Mesenchymal stem cell (in vitro differentiated cells and primary cell): ENCODE data around the gene KRT86.

ENCODE experiments used
- DNase-seq: peaks from one replicate; pipeline ENCODE4 v3.0.0-alpha.2; 2013
- H2AFZ ChIP-seq: one replicate; pipeline ENCODE4 v1.6.1; 2013; ENCODE audit warnings: low read depth, mild to moderate bottlenecking, control low read depth, inconsistent platforms, low read length, moderate library complexity
- H2AK5ac ChIP-seq: 2 replicates; pipeline ENCODE4 v1.6.1; 2013; ENCODE audit warnings: low read length, moderate library complexity, mild to moderate bottlenecking, inconsistent platforms; ENCODE audit not compliant: severe bottlenecking
- H2BK120ac ChIP-seq: one replicate; pipeline ENCODE4 v1.6.1; 2013; ENCODE audit warnings: low read depth, mild to moderate bottlenecking, inconsistent platforms, low read length, moderate library complexity
- H2BK12ac ChIP-seq, 2 experiments: one replicate each; pipeline ENCODE4 v1.6.1; 2013; ENCODE audit warnings: inconsistent platforms in 2 of 2, low read length in 2 of 2, mild to moderate bottlenecking in 2 of 2, moderate library complexity in 2 of 2, control low read depth in 1 of 2
- H2BK15ac ChIP-seq: one replicate; pipeline ENCODE4 v1.6.1; 2013; ENCODE audit warnings: mild to moderate bottlenecking, low read depth, inconsistent platforms; ENCODE audit not compliant: poor library complexity, severe bottlenecking
- H2BK5ac ChIP-seq: 2 replicates; pipeline ENCODE4 v1.6.1; 2013; ENCODE audit warnings: low read depth, mild to moderate bottlenecking, low read length, control low read depth, inconsistent platforms; ENCODE audit not compliant: poor library complexity, severe bottlenecking
- H3K14ac ChIP-seq, 2 experiments: one replicate each; pipeline ENCODE4 v1.6.1; 2013; ENCODE audit warnings: inconsistent platforms in 2 of 2, low read length in 2 of 2, control low read depth in 1 of 2, mild to moderate bottlenecking in 1 of 2, moderate library complexity in 1 of 2
- H3K18ac ChIP-seq, 2 experiments: one replicate each; pipeline ENCODE4 v1.6.1; 2013; ENCODE audit warnings: inconsistent platforms in 2 of 2, low read length in 2 of 2, control low read depth in 1 of 2, low read depth in 1 of 2, mild to moderate bottlenecking in 1 of 2
- H3K23ac ChIP-seq, 2 experiments: one replicate each; pipeline ENCODE4 v1.6.1; 2013; ENCODE audit warnings: inconsistent platforms in 2 of 2, low read length in 2 of 2, mild to moderate bottlenecking in 2 of 2, moderate library complexity in 2 of 2, control low read depth in 1 of 2
- H3K27ac ChIP-seq: 2 replicates; pipeline ENCODE4 v1.5.1; 2013; ENCODE audit warnings: mild to moderate bottlenecking, moderate library complexity, low read length, control low read depth, inconsistent platforms; ENCODE audit not compliant: poor library complexity, severe bottlenecking
- H3K27me3 ChIP-seq, 2 experiments: 2 replicates each; pipeline versions ENCODE4 v1.6.1 to v1.7.0; 2013; ENCODE audit warnings: low read length in 2 of 2, mild to moderate bottlenecking in 2 of 2, moderate library complexity in 2 of 2, control low read depth in 1 of 2, inconsistent platforms in 1 of 2; ENCODE audit not compliant: control insufficient read depth in 1 of 2, insufficient read depth in 1 of 2
- H3K36me3 ChIP-seq, 2 experiments: 2 replicates each; pipeline versions ENCODE4 v1.6.1 to v1.7.0; 2013; ENCODE audit warnings: low read length in 2 of 2, control low read depth in 1 of 2, inconsistent platforms in 1 of 2, low read depth in 1 of 2, mild to moderate bottlenecking in 1 of 2; ENCODE audit not compliant: insufficient read depth in 2 of 2, control insufficient read depth in 1 of 2
- H3K4ac ChIP-seq, 2 experiments: one replicate each; pipeline ENCODE4 v1.6.1; 2013; ENCODE audit warnings: inconsistent platforms in 2 of 2, low read length in 2 of 2, mild to moderate bottlenecking in 2 of 2, moderate library complexity in 2 of 2, control low read depth in 1 of 2, low read depth in 1 of 2
- H3K4me1 ChIP-seq: 2 replicates; pipeline ENCODE4 v1.6.1; 2013; ENCODE audit warnings: low read depth, low read length, control low read depth; ENCODE audit not compliant: control insufficient read depth, insufficient read depth
- H3K4me2 ChIP-seq: 2 replicates; pipeline ENCODE4 v1.6.1; 2013; ENCODE audit warnings: low read length, mild to moderate bottlenecking, inconsistent platforms; ENCODE audit not compliant: poor library complexity, severe bottlenecking
- H3K4me3 ChIP-seq, 2 experiments: 2 replicates each; pipeline versions ENCODE4 v1.5.1 to v1.7.0; 2013; ENCODE audit warnings: low read length in 2 of 2, mild to moderate bottlenecking in 2 of 2, control low read depth in 1 of 2, low read depth in 1 of 2; ENCODE audit not compliant: insufficient read depth in 1 of 2
- H3K79me1 ChIP-seq: replicated peaks from 2 replicates; pipeline ENCODE4 v1.6.1; 2013; ENCODE audit warnings: mild to moderate bottlenecking, control low read depth, low read length, inconsistent platforms; ENCODE audit not compliant: poor library complexity, severe bottlenecking
- H3K9ac ChIP-seq: 2 replicates; pipeline ENCODE4 v1.7.0; 2013; ENCODE audit warnings: mild to moderate bottlenecking, low read length, moderate library complexity
- H3K9me3 ChIP-seq: 2 replicates; pipeline ENCODE4 v1.7.0; 2013; ENCODE audit warnings: mild to moderate bottlenecking, low read length; ENCODE audit not compliant: control insufficient read depth
- H4K8ac ChIP-seq: one replicate; pipeline ENCODE4 v1.6.1; 2013; ENCODE audit warnings: inconsistent platforms, mild to moderate bottlenecking, low read length, moderate library complexity
- H4K91ac ChIP-seq: one replicate; pipeline ENCODE4 v1.6.1; 2013; ENCODE audit warnings: mild to moderate bottlenecking, low read length, inconsistent platforms
- WGBS: methylation state at CpG from one replicate; pipeline ENCODE4 v1.1.7; 2013; ENCODE audit warnings: mixed read lengths; 5-methylcytosine and 5-hydroxymethylcytosine counted together

Gene KRT86

GRCh38 chr12:52236386-52237050, 37.9 kb upstream of the KRT86 start:
- 95% methylated on average over 2 of the region's 3 CpGs for WGBS
- H3K36me3 ChIP-seq, result peaks cover 0 to 26% of the 10 kb centered on the region in 2 experiments

GRCh38 chr12:52238207-52238840, 36.1 kb upstream of the KRT86 start:
- H2BK12ac ChIP-seq, result no peak overlapping the region
- peak overlapping the region; percentile 3 for H3K27ac ChIP-seq
- H2BK15ac ChIP-seq, result no peak overlapping the region
- 85% methylated on average over 4 of the region's 4 CpGs for WGBS
- no peak for DNase-seq
- peak overlapping the region in 1 of 2 experiments; percentile 7 for H3K14ac ChIP-seq
- H3K4me2 ChIP-seq, result no peak overlapping the region
- no peaks in the 10 kb centered on the region for H3K9me3 ChIP-seq
- H4K91ac ChIP-seq, result no peak overlapping the region
- H2AFZ ChIP-seq, result no peak overlapping the region
- peaks cover 0 to 5% of the 10 kb centered on the region in 2 experiments for H3K27me3 ChIP-seq
- H3K18ac ChIP-seq, result no peak overlapping the region
- no peak overlapping the region for H2BK5ac ChIP-seq
- H2AK5ac ChIP-seq, result peak overlapping the region; percentile 47
- peaks cover 37% of the 10 kb centered on the region for H3K4me1 ChIP-seq
- no peak overlapping the region for H3K4me3 ChIP-seq
- H2BK120ac ChIP-seq, result no peak overlapping the region
- H3K9ac ChIP-seq, result no peak overlapping the region
- H4K8ac ChIP-seq, result no peak overlapping the region
- H3K4ac ChIP-seq, result no peak overlapping the region
- H3K23ac ChIP-seq, result no peak overlapping the region
- peaks cover 0 to 23% of the 10 kb centered on the region in 2 experiments for H3K36me3 ChIP-seq
- no peaks in the 10 kb centered on the region for H3K79me1 ChIP-seq

More at GRCh38 chr12:52236386-52237050, 37.9 kb upstream of the KRT86 start:
- Histone ChIP-seq H3K9ac (no peak overlapping the region), H3K9me3 (no peaks in the 10 kb centered on the region), H3K4ac (no peak overlapping the region), H4K91ac (no peak overlapping the region), H2BK15ac (no peak overlapping the region), H3K27ac (no peak overlapping the region), H4K8ac (no peak overlapping the region), H3K4me2 (no peak overlapping the region), H3K79me1 (no peaks in the 10 kb centered on the region), H3K4me3 (no peak overlapping the region), H2BK5ac (no peak overlapping the region), H2BK12ac (no peak overlapping the region), H2BK120ac (no peak overlapping the region), H2AK5ac (no peak overlapping the region), H3K4me1 (peaks cover 46% of the 10 kb centered on the region), H3K14ac (no peak overlapping the region), H3K18ac (no peak overlapping the region), H3K23ac (no peak overlapping the region), H3K27me3 (peaks cover 8 to 23% of the 10 kb centered on the region in 2 experiments), H2AFZ (no peak overlapping the region)
- DNase-seq, result no peak

- 87% methylated on average over 7 of the region's 7 CpGs for WGBS
- no peak overlapping the region for H2AFZ ChIP-seq
Observed at GRCh38 chr12:52238916-52239646, 35.4 kb upstream of the KRT86 start.

GRCh38 chr12:52239767-52240166, 34.7 kb upstream of the KRT86 start:
- H3K4me3 ChIP-seq, result no peak overlapping the region
- no peak overlapping the region for H2BK120ac ChIP-seq
- H3K4me1 ChIP-seq, result peaks cover 43% of the 10 kb centered on the region
- WGBS, result 80% methylated on average over 2 of the region's 2 CpGs
- H3K9ac ChIP-seq, result no peak overlapping the region
- H2BK5ac ChIP-seq, result no peak overlapping the region
- H2BK15ac ChIP-seq, result no peak overlapping the region
- H2BK12ac ChIP-seq, result no peak overlapping the region
- H3K9me3 ChIP-seq, result no peaks in the 10 kb centered on the region
- H3K27me3 ChIP-seq, result no peaks in the 10 kb centered on the region
- no peak overlapping the region for H3K4ac ChIP-seq
- H3K23ac ChIP-seq, result no peak overlapping the region
- no peak overlapping the region for H4K91ac ChIP-seq
- H3K4me2 ChIP-seq, result no peak overlapping the region
- H3K79me1 ChIP-seq, result no peaks in the 10 kb centered on the region
- no peak overlapping the region for H3K27ac ChIP-seq
- H3K14ac ChIP-seq, result no peak overlapping the region
- no peak overlapping the region for H3K18ac ChIP-seq
- H4K8ac ChIP-seq, result no peak overlapping the region
- peak overlapping the region; percentile 49 for H2AK5ac ChIP-seq
- DNase-seq, result no peak
- no peak overlapping the region for H2AFZ ChIP-seq
- peaks cover 0 to 22% of the 10 kb centered on the region in 2 experiments for H3K36me3 ChIP-seq

More at GRCh38 chr12:52238916-52239646, 35.4 kb upstream of the KRT86 start:
- no peak overlapping the region for H2BK12ac ChIP-seq
- H3K9me3 ChIP-seq, result no peaks in the 10 kb centered on the region
- H3K14ac ChIP-seq, result no peak overlapping the region
- no peak overlapping the region for H3K4ac ChIP-seq
- H4K91ac ChIP-seq, result no peak overlapping the region
- H3K27me3 ChIP-seq, result no peaks in the 10 kb centered on the region
- no peak overlapping the region for H2BK15ac ChIP-seq
- H3K23ac ChIP-seq, result no peak overlapping the region
- H3K9ac ChIP-seq, result no peak overlapping the region
- no peak for DNase-seq
- H3K18ac ChIP-seq, result no peak overlapping the region
- H3K36me3 ChIP-seq, result peaks cover 0 to 23% of the 10 kb centered on the region in 2 experiments
- H3K4me3 ChIP-seq, result no peak overlapping the region
- no peak overlapping the region for H3K4me2 ChIP-seq
- no peak overlapping the region for H2BK120ac ChIP-seq
- no peak overlapping the region for H2BK5ac ChIP-seq
- no peak overlapping the region for H3K27ac ChIP-seq
- no peak overlapping the region for H4K8ac ChIP-seq
- H2AK5ac ChIP-seq, result peak overlapping the region; percentile 49
- H3K79me1 ChIP-seq, result no peaks in the 10 kb centered on the region
- peaks cover 39% of the 10 kb centered on the region for H3K4me1 ChIP-seq
